HG03520 (cell line): Measurements from ENCODE around the gene NEDD4L.

Experiments used
- ATAC-seq: cut with Tn5 transposase; IDR thresholded peaks from one replicate; pipeline ENCODE4 v1.9.1; 2021; ENCODE audit warnings: mild to moderate bottlenecking, moderate library complexity; ENCODE audit not compliant: unreplicated experiment

NEDD4L gene

GRCh38 chr18:58387716-58388115 lies 343.7 kb downstream of the NEDD4L start:
- no peak for ATAC-seq

GRCh38 chr18:58388736-58389135 lies 344.7 kb downstream of the NEDD4L start:
- ATAC-seq, result no peak

GRCh38 chr18:58389745-58390144 lies 345.7 kb downstream of the NEDD4L start:
- no peak for ATAC-seq

- no peak for ATAC-seq
Observed at GRCh38 chr18:58390399-58390798, 346.4 kb downstream of the NEDD4L start.

GRCh38 chr18:58391231-58391825 lies 347.3 kb downstream of the NEDD4L start:
- no peak for ATAC-seq

- no peak for ATAC-seq
Observed at GRCh38 chr18:58391932-58392323, 347.9 kb downstream of the NEDD4L start.

GRCh38 chr18:58392324-58393000 lies 348.4 kb downstream of the NEDD4L start:
- no peak for ATAC-seq

- ATAC-seq, result no peak
Observed at GRCh38 chr18:58393295-58393694, 349.3 kb downstream of the NEDD4L start.

- ATAC-seq, result no peak
Observed at GRCh38 chr18:58394046-58394445, 350.0 kb downstream of the NEDD4L start.

GRCh38 chr18:58394602-58395425 lies 350.8 kb downstream of the NEDD4L start:
- no peak for ATAC-seq

- ATAC-seq, result no peak
Observed at GRCh38 chr18:58396144-58396543, 352.1 kb downstream of the NEDD4L start.

GRCh38 chr18:58396966-58397365 lies 352.9 kb downstream of the NEDD4L start:
- ATAC-seq, result no peak

GRCh38 chr18:58397385-58398132 lies 353.5 kb downstream of the NEDD4L start:
- no peak for ATAC-seq

GRCh38 chr18:58398648-58399398 lies 354.8 kb downstream of the NEDD4L start:
- ATAC-seq, result no peak

GRCh38 chr18:58400331-58400870 lies 356.4 kb downstream of the NEDD4L start:
- no peak for ATAC-seq

GRCh38 chr18:58401191-58401590 lies 357.2 kb downstream of the NEDD4L start:
- no peak for ATAC-seq

GRCh38 chr18:58402247-58402646 lies 358.2 kb downstream of the NEDD4L start:
- ATAC-seq, result no peak

GRCh38 chr18:58402951-58403702 lies 359.1 kb downstream of the NEDD4L start:
- ATAC-seq, result no peak

GRCh38 chr18:58403799-58404455 lies 359.9 kb downstream of the NEDD4L start:
- no peak for ATAC-seq
